CD4-positive, alpha-beta T cell (primary cell): ENCODE data around the gene CIB4. TPM values are rescaled to one million over a fixed set of nuclear protein-coding genes. Genes with fewer than 3 reads are reported as not detected.

Source experiments
- ATAC-seq: fragments of 200-7000 bp; cut with Tn5 transposase; one replicate; pipeline ENCODE4 v1.10.0; 2022; ENCODE audit warnings: mild to moderate bottlenecking; ENCODE audit not compliant: poor library complexity
- CTCF ChIA-PET: fragments of 350-600 bp; sonication (Branson Sonifier 250); formaldehyde crosslinking; loops from one replicate; lab custom pipeline; 2021; ENCODE audit warnings: antibody characterized with exemption, inconsistent platforms; lab: Charles Lee
- POLR2A ChIA-PET: fragments of 350-600 bp; sonication (Branson Sonifier 250); formaldehyde crosslinking; loops from one replicate; lab custom pipeline; 2021; ENCODE audit warnings: antibody characterized with exemption, inconsistent platforms; lab: Charles Lee
- DNase-seq, 14 experiments: peaks; one replicate each; pipeline ENCODE4 v3.0.0-alpha.2; 2013 to 2020; ENCODE audit warnings: mixed read lengths in 2 of 14
- H3K27ac ChIP-seq, 2 donors: one replicate each; pipeline versions ENCODE4 v1.5.1 to v1.7.0; 2013; ENCODE audit warnings: low read length in 2 of 2, low read depth in 1 of 2, mild to moderate bottlenecking in 1 of 2
- H3K27me3 ChIP-seq, 2 experiments: 1 replicate in 1 of 2; 2 replicates in 1 of 2; pipeline versions ENCODE4 v1.6.1 to v1.7.0; 2013; ENCODE audit warnings: low read length in 2 of 2, control low read depth in 1 of 2, mild to moderate bottlenecking in 1 of 2, moderate library complexity in 1 of 2; ENCODE audit not compliant: insufficient read depth in 2 of 2, control insufficient read depth in 1 of 2
- H3K36me3 ChIP-seq: one replicate; pipeline ENCODE4 v1.6.1; 2013; ENCODE audit warnings: low read length, control low read depth; ENCODE audit not compliant: insufficient read depth
- H3K4me1 ChIP-seq: one replicate; pipeline ENCODE4 v1.6.1; 2013; ENCODE audit warnings: low read length, control low read depth; ENCODE audit not compliant: insufficient read depth
- H3K4me3 ChIP-seq: one replicate; pipeline ENCODE4 v1.5.1; 2013; ENCODE audit warnings: mild to moderate bottlenecking, low read length, moderate library complexity
- H3K9me3 ChIP-seq, 2 experiments: 1 replicate in 1 of 2; 2 replicates in 1 of 2; pipeline versions ENCODE4 v1.6.1 to v1.7.0; 2013; ENCODE audit warnings: low read length in 2 of 2, mild to moderate bottlenecking in 2 of 2, control low read depth in 1 of 2, moderate library complexity in 1 of 2; ENCODE audit not compliant: control insufficient read depth in 1 of 2, insufficient read depth in 1 of 2
- H3K27ac Mint-ChIP-seq: one replicate; pipeline ENCODE4 v1.8.0; 2020; ENCODE audit warnings: mixed read lengths
- H3K27me3 Mint-ChIP-seq: one replicate; pipeline ENCODE4 v1.8.0; 2021; ENCODE audit warnings: mixed read lengths
- H3K36me3 Mint-ChIP-seq: one replicate; pipeline ENCODE4 v1.8.0; 2021; ENCODE audit warnings: low read depth, mixed read lengths
- H3K4me1 Mint-ChIP-seq: one replicate; pipeline ENCODE4 v1.8.0; 2021; ENCODE audit warnings: low read depth, mixed read lengths
- H3K4me3 Mint-ChIP-seq: one replicate; pipeline ENCODE4 v1.8.0; 2020; ENCODE audit warnings: mild to moderate bottlenecking, mixed read lengths
- H3K9me3 Mint-ChIP-seq: one replicate; pipeline ENCODE4 v1.8.0; 2020; ENCODE audit warnings: mixed read lengths
- intact Hi-C, 2 experiments: fragments of 100-400 bp; cut with DNase I in 1 of 2; cut with micrococcal nuclease in 1 of 2; formaldehyde crosslinking; loops; one replicate each; pipeline versions ENCODE4 v1.15.1 to v1.9.0; 2023 to 2025; cut with DNase I, micrococcal nuclease
- total RNA-seq, 174 experiments: library from RNA in 2 of 174; stranded (reverse) in 2 of 174; gene quantifications; one replicate each; pipeline ENCODE4 v1.2.3 and lab custom pipeline; 2021 to 2026
- TF ChIP-seq, protein P1 (sequence below): fragments of 200-600 bp; IDR thresholded peaks from one replicate; pipeline ENCODE4 v1.8.0; 2022; ENCODE audit warnings: antibody characterized with exemption, mild to moderate bottlenecking

Gene CIB4
- total RNA-seq, 2 experiments from 2014 or later: not detected

DNA sequence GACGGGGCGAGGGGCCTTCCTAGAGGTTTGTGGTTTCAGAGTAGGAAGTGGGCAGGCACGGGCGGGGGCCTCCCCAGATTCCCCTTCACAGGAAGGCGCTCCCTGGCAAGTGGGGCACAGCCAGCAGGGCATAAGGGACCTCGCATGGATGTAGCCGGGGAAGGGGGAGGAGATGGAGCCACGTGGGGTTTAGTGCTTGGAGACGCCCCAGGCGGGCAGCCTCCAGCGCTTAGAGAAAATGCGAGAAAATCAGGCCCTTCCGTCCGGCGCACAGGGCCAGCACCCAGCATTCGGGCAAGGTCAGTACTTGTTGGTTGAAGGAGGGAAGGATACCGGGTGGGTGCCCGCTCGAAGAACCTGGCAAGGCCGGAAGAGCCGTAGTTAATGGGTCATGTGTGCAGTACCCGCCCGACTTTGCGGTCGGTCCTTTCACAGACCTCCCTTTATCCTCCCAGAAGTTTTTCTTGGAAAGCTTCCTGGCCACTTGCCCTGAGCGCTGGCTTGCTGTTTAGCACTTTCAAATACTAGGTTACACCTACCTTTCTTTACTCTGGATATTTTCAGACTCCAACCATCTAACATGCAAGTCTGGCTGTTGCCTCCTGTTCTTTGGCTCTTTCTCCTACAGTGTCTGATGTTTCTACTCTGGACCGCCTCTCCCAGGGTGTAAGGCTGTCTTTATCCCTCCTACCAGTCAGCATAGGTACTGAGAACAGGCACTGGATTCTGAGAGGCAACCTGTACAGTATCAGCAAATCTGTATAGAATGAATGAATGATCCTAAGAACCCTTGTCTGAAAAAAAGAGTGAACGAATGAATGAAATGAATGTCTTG is 78.1 kb downstream of the CIB4 start:
- ChIA-PET CTCF (interaction anchor here (0.6 kb wide), 1 partner anchor 104 kb away, joined by 4 read pairs; no protein-coding TSS in a partner anchor), POLR2A (no interaction called here)
- Mint-ChIP-seq H3K9me3 (no peaks in the 10 kb centered on the region), H3K27me3 (peaks cover 75% of the 10 kb centered on the region), H3K4me1 (no peaks in the 10 kb centered on the region), H3K27ac (no peak overlapping the region), H3K4me3 (no peak overlapping the region), H3K36me3 (no peaks in the 10 kb centered on the region)
- TF ChIP-seq, protein P1, sequence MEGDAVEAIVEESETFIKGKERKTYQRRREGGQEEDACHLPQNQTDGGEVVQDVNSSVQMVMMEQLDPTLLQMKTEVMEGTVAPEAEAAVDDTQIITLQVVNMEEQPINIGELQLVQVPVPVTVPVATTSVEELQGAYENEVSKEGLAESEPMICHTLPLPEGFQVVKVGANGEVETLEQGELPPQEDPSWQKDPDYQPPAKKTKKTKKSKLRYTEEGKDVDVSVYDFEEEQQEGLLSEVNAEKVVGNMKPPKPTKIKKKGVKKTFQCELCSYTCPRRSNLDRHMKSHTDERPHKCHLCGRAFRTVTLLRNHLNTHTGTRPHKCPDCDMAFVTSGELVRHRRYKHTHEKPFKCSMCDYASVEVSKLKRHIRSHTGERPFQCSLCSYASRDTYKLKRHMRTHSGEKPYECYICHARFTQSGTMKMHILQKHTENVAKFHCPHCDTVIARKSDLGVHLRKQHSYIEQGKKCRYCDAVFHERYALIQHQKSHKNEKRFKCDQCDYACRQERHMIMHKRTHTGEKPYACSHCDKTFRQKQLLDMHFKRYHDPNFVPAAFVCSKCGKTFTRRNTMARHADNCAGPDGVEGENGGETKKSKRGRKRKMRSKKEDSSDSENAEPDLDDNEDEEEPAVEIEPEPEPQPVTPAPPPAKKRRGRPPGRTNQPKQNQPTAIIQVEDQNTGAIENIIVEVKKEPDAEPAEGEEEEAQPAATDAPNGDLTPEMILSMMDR: no peak
- Histone ChIP-seq H3K27ac (no peak overlapping the region), H3K27me3 (peaks cover 51 to 52% of the 10 kb centered on the region in 2 experiments), H3K36me3 (no peaks in the 10 kb centered on the region), H3K9me3 (no peaks in the 10 kb centered on the region), H3K4me3 (peak overlapping the region; percentile 16), H3K4me1 (peaks cover 12% of the 10 kb centered on the region)
- ATAC-seq: no peak
- intact Hi-C loops: no loop called here
- peak in 1 of 14 experiments; percentile 17 for DNase-seq

DNA sequence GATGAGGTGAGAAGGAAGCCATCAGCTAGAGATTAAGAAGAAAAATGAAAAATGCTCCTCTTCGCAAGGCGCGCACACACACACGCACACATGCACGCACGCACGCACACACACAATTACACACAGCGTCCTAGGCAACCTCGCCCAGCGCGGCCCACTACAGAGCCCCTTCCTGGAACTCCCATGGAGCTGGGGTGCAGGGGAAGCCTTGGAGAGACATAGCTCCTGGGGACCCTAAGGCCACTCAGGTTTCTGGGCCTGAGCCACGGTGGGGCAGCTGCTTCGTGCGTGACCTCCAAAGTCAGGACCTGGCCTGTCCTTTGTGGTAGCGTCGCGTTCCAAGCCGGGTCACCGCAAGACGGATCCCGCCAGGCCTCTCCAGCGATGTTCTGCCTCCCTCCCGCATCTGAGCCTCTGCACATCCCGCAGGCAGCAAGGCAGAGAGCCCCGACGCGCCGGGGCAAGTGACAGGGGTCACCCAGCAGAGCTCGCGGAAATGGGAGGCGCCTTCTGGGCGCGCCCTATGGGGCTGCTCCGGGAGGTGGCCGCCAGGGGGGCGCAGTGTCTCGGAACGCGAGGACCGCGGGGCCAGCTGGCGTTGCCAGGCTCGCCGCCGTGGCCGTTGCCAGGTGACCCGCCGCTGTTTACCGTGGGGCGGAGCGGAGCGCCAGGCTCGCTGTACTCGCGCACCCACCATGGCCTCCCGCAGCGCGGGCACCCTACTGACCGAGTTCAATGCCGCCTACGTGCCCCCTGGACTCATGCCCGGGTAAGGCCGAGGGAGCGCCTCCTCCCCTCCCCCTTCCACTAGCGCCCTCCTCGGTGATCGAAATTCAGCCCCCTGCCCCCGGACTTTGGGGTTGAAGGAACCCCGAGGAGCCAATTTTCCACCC is 79.0 kb downstream of the CIB4 start:
- intact Hi-C loops: no loop called here
- ChIA-PET POLR2A (no interaction called here), CTCF (interaction anchor here (0.6 kb wide), 1 partner anchor 103 kb away, joined by 4 read pairs; no protein-coding TSS in a partner anchor)
- ATAC-seq (peak; percentile 52), DNase-seq (peak in 8 of 14 experiments; percentile 7 to 35 (median 24))
- H3K27ac Mint-ChIP-seq: no peak overlapping the region
- peak overlapping the region; percentile 16 for H3K4me3 ChIP-seq
- H3K27me3 Mint-ChIP-seq: peaks cover 80% of the 10 kb centered on the region
- H3K4me3 Mint-ChIP-seq: no peak overlapping the region
- no peaks in the 10 kb centered on the region for H3K36me3 ChIP-seq
- no peaks in the 10 kb centered on the region for H3K36me3 Mint-ChIP-seq
- no peaks in the 10 kb centered on the region for H3K9me3 Mint-ChIP-seq
- no peaks in the 10 kb centered on the region for H3K4me1 Mint-ChIP-seq
- H3K9me3 ChIP-seq: no peaks in the 10 kb centered on the region
- peaks cover 52 to 58% of the 10 kb centered on the region in 2 experiments for H3K27me3 ChIP-seq
- no peak overlapping the region for H3K27ac ChIP-seq
- peaks cover 12% of the 10 kb centered on the region for H3K4me1 ChIP-seq
- TF ChIP-seq, protein P1: no peak

DNA sequence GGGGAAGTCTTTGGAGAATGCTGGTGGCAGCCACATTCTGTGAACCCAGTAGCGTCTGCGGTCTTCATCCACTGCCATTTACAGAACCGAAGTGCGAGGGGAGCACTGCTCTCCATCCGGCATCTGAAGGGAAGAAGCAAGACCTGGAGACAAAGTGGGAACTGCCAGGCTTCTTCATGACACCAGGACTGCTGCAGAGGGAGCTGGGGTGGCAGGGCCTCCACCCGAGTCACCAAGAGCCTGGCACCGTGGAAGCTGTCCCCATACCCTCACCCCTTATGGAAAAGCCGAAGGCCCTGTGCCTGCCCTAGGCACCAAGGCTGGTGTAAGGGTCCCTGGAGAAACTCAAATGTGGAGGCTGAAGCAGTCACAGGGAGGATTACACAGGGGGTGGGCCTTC is 79.8 kb downstream of the CIB4 start:
- intact Hi-C loops: no loop called here
- no peak overlapping the region for H3K27ac Mint-ChIP-seq
- ATAC-seq (no peak), DNase-seq (peak in 1 of 14 experiments; percentile 17)
- Histone ChIP-seq H3K36me3 (no peaks in the 10 kb centered on the region), H3K27me3 (peaks cover 52 to 60% of the 10 kb centered on the region in 2 experiments), H3K4me1 (peaks cover 12% of the 10 kb centered on the region), H3K27ac (no peak overlapping the region), H3K9me3 (no peaks in the 10 kb centered on the region), H3K4me3 (no peak overlapping the region)
- TF ChIP-seq, protein P1: no peak
- H3K36me3 Mint-ChIP-seq: no peaks in the 10 kb centered on the region
- H3K4me1 Mint-ChIP-seq: no peaks in the 10 kb centered on the region
- H3K4me3 Mint-ChIP-seq: no peak overlapping the region
- H3K27me3 Mint-ChIP-seq: peaks cover 79% of the 10 kb centered on the region
- ChIA-PET POLR2A (no interaction called here), CTCF (no interaction called here)
- no peaks in the 10 kb centered on the region for H3K9me3 Mint-ChIP-seq
